HG02943 (cell line): ENCODE results near the gene CYYR1.

ENCODE experiments used
- ATAC-seq: cut with Tn5 transposase; IDR thresholded peaks from one replicate; pipeline ENCODE4 v1.9.1; 2021; ENCODE audit warnings: mild to moderate bottlenecking, low read depth, moderate library complexity; ENCODE audit not compliant: unreplicated experiment

Gene CYYR1

GRCh38 chr21:26443867-26444266 lies 129.2 kb downstream of the CYYR1 start:
- ATAC-seq: no peak

GRCh38 chr21:26443291-26443690 lies 129.8 kb downstream of the CYYR1 start:
- ATAC-seq: no peak

- no peak for ATAC-seq
Observed at GRCh38 chr21:26441149-26441548, 131.9 kb downstream of the CYYR1 start.

- ATAC-seq: no peak
Observed at GRCh38 chr21:26438976-26439375, 134.1 kb downstream of the CYYR1 start.

GRCh38 chr21:26437326-26438009 lies 135.6 kb downstream of the CYYR1 start:
- no peak for ATAC-seq

GRCh38 chr21:26433386-26433785 lies 139.7 kb downstream of the CYYR1 start:
- no peak for ATAC-seq

DNA sequence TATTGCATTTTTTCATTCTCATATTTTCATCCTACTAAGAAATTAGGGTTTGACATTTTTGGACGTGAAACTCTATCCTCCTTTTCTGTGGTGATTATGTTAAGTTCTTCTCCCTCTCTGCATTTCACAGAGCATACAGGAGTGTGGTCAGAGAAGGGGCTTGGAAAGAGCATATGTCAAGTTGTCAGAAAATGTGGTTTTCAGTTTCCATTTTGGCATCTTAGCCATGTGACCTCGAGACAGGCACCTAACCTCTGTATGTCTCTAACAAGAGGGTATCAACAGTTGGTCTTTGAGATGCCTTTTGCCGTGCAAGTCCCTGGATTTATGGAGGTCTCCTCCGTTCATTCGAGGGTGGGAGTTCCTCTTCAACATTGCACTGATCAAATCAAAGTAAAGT lies 140.7 kb downstream of the CYYR1 start:
- ATAC-seq: no peak

DNA sequence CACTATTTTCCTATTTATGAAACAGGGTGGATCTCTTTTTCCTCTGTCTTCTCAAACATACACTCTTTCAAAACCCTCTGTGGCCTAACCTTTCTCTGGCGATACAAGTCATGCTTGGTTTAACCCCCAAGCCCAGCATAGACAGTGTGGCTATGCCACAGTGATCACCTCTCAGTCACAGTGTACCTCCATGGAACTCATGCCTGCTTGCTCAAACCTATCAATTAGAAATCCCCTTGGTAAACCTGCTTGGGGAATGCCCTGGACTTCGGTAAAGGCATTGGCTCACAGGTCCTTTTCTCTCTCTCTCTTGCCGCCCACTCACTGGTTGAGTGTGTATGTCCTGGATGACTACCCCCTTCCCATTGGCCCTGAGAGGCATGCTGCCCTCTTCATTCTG lies 147.5 kb downstream of the CYYR1 start:
- no peak for ATAC-seq

DNA sequence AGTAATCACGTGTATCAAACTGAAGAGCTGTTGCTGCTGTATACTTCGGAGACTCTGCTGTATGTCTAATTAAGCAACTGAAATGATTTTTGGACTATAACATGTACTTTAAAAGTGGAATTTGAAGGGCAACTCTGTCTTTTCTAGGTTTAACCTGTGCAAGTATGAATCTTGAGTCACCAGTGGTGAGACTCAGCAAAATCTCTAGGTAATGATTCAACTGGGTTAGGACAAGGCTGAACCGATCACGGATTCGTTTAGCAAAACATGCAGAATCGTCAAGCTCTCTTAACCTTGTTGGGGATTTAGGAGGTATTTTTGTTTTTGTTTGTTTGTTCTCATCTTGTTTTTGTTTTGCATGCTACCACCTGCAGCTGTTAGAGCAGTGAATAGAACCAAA lies 149.6 kb downstream of the CYYR1 start:
- no peak for ATAC-seq

DNA sequence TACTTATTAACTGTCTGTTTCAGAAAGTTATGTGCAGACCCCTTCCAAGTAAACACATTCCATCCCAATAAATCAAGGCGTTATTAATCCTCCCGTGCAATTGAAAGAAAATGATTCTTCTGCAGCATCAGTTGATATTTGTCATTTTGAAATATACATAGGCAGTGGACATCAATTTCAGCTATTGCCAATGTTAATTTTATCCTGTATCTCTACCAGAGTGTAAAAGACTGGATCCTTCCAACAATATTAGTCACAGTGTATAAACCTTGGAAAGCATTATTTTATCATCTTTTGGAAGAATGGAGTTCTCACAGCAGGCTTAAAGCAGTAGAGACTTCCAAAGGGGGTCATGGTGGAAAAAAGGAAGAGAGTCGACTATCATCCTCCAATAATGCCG lies 150.4 kb downstream of the CYYR1 start:
- ATAC-seq: no peak

GRCh38 chr21:26422138-26422537 lies 150.9 kb downstream of the CYYR1 start:
- ATAC-seq: no peak

- ATAC-seq: no peak
Observed at GRCh38 chr21:26421724-26422123, 151.4 kb downstream of the CYYR1 start.
